ENCODE results near the gene HVCN1. TPM values are rescaled to one million over a fixed set of nuclear protein-coding genes. Genes with fewer than 3 reads are reported as not detected.
"Not testable (repeated sequence)": the region's sequence is repeated elsewhere in the genome, so short reads cannot be mapped to it uniquely, and the experiment has no call there.

The HVCN1 gene
- total RNA-seq, 2 donors from 2014 or later: 1.4 to 3.0 TPM

DNA sequence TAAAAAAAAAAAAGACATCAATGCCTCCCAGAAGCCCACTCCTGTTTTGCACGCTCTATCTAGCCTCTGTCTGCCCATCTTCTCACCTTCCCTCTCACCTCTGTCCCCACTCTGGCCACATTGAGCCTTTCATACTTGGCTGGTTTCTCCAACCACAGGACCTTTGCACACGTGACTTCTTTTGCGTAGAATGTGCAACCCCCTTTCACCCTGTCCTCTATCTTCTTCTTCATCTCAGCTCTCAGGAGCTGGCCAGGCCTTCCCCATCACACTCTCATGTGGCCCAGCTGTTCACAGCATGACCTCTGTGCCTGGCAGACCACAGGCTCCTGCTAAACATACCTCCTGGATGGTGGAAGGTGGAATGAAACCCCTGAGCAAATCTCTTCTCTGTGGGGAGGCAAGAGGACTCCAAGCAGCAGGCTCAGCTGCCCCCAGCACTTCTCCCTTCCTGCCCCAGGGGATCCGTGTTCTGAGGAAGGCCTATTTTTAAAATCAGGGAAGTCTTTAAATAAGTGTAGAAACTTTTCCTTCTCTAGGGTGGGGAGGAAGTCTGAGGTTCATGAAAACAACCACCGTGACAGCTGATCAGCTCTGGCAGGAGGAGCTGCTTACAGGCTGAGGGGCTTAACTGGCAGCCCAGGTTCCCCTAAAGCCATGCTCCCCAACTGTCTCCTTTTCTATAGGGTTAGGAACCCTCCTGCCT, 11.6 kb downstream of the HVCN1 start:
- no peak for DNase-seq

DNA sequence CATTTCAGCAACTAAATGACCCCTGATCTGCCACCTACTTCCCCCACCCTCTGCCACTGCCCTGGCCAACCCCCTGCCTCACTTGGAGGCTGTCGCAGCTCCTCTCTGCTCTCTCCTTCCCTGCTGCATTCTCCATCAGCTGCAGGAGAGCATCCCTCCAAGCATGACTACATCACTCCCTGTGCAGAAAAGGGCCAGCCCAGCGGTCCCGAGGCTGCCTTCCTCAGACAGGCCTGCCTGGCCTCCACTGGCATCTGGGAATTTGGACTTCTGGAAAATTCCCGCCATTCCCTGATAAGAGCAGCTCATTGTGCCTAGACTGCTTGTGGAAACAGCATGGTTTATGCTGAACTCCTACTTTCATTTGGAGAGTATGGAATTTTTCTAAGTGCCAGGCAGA, 12.7 kb downstream of the HVCN1 start:
- ATAC-seq: no peak
- DNase-seq: no peak
- intact Hi-C loops (cut with DNase I, micrococcal nuclease): no loop called here

More for the DNA sequence above, 11.6 kb downstream of the HVCN1 start:
- ATAC-seq: no peak
- intact Hi-C loops (cut with DNase I, micrococcal nuclease): no loop called here

GRCh38 chr12:110670161-110670701, 18.7 kb downstream of the HVCN1 start:
- ATAC-seq (no peak), DNase-seq (no peak)
- intact Hi-C loops (cut with DNase I, micrococcal nuclease): no loop called here

DNA sequence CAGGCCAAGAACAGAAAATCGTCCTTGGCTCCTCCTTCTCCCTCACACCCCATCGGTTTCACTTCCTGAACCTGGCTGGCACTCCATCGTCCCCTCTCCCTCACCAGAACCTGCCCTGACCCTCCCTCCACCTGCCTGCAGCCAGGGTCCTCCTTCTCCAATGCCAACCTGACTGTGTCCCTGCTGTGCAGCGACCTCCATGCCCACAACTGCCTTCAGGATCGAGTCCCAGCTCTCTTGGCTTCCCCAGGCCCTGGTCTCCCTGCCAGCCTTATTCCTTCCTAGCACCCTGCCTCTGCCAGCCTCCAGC, 19.8 kb downstream of the HVCN1 start:
- intact Hi-C loops (cut with DNase I, micrococcal nuclease): no loop called here
- no peak for DNase-seq
- ATAC-seq: no peak

DNA sequence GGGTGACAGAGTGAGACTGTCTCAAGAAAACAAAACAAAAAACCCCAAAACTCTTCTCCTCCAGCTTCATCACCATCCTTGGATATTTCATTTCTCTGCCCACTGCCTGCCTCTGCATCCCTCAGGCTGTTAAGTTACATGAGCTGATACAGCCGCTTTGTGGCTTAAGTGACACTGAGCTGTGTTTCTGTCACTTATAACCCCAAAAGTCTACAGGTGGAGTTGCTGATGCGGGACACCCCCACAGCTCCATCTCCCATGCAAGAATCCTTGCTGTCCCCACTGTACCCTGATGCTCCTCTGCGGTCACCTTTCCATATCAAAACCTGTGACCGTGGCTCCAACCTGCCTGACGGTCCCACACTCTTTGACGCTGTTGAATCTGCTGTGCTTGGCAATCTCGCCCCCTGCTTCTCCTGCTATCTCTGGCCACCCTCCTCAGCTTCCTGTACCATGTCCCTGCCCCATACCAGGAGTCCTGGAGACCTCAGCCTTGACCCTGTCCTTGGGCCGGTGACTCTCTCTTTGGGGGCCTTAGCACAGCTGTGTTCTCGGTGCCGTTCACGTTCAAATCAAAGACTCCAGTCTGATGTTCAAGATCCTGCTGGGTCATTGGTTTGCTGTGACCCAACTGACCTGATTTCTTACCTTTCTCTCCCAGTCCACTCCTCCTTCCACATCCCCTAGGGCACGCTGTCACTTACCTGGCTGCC, 20.3 kb downstream of the HVCN1 start:
- intact Hi-C loops (cut with DNase I, micrococcal nuclease): no loop called here
- DNase-seq: no peak
- ATAC-seq: no peak

- no peak for DNase-seq
- no peak for ATAC-seq
- intact Hi-C loops (cut with DNase I, micrococcal nuclease): no loop called here
These were observed 21.2 kb downstream of the HVCN1 start for GRCh38 chr12:110667671-110668070.

GRCh38 chr12:110666892-110667291, 22.0 kb downstream of the HVCN1 start:
- DNase-seq (no peak), ATAC-seq (no peak)
- intact Hi-C loops (cut with DNase I, micrococcal nuclease): no loop called here

DNA sequence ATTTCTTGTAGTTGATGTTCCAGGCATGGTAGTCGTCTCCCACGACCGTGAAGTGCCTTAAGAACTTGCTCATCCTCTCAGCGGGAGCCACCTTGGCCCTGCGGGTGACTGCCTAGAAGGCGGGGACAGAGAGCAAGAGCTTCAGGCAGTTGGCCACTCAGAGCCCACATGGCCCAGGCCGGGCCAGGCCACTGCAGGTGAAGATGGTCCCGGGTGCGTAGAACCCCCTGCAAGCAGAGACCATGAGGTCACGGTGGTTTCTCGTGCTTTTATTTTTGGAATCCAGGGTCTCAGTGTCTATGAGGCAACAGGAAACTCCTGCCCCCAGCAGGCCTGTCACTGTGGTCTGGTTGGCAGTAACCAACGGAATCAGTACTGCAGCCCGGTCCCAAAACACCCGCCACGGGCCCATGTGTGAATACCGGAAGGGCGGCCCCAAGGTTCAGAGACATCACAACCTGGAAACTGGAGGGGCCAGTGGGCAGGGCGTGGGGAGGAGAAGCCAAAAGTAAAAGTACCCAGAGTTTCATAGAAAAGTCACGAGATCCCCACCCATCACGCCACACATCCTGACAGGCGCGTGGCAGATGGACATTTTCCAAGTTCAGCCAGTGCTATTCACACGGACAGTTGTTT, 27.5 kb downstream of the HVCN1 start:
- intact Hi-C loops (cut with DNase I, micrococcal nuclease): no loop called here
- no peak for ATAC-seq
- DNase-seq: peak; percentile 47 to 50

DNA sequence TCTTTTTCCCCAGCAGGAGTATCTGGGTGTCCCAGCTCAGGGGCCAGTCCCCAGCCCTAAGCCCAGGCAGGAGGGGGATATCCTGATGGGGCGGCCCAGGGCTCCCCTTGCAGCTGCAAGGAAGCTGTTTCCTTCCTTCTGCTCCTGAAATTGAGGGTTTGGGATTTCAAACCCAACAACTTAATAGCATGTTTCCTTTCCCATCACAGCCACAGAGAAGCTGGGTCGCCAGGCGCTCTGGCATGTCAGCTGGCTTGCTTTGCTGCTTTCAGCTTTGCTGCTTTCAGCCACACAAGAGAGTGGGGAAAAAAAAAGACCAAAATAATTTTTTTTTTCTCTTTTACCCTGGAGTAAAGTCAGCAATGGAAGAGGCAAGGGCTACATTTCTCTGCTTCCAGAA, 30.0 kb downstream of the HVCN1 start:
- no peak for ATAC-seq
- DNase-seq: no peak
- intact Hi-C loops (cut with DNase I, micrococcal nuclease): no loop called here

DNA sequence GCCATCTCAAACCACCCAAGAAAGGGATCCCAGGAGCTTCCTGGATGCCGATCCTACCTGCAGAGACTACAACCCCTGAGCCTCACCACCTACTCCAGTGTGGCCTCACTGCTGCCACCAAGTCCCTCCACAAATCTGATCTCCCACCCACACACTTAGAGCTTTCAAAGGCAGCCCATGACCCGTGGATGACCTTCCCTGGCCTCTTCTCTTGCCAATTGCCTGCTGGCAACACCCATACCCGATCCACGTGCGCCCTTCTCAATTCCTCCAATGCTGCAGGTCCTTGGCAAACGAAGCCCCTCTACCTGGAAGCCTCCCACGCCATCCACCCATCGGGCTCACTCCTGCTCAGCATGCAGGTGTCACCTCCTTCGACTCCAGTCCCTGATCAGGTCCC, 30.7 kb downstream of the HVCN1 start:
- intact Hi-C loops (cut with DNase I, micrococcal nuclease): no loop called here
- ATAC-seq (no peak), DNase-seq (no peak)

DNA sequence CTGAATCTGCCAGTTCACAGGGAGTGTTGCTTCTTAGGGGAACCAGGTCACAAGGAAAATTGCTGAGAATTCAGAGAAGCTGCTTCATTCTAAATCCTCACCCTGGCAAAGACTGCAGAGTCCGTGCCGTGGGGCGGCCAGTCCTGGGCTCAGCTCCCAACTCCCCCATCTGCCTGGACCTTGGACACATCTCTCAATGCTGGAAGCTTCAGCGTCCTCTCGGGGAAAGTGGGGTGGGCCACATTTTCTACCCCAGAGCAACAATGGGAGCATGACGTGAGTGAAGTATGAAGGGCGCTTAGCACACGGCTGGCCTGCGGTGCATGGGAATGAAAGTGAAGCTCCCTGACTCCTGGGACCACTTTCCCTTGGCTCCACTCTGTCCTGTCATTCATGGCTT, 31.2 kb downstream of the HVCN1 start:
- no peak for ATAC-seq
- intact Hi-C loops (cut with DNase I, micrococcal nuclease): no loop called here
- no peak for DNase-seq

DNA sequence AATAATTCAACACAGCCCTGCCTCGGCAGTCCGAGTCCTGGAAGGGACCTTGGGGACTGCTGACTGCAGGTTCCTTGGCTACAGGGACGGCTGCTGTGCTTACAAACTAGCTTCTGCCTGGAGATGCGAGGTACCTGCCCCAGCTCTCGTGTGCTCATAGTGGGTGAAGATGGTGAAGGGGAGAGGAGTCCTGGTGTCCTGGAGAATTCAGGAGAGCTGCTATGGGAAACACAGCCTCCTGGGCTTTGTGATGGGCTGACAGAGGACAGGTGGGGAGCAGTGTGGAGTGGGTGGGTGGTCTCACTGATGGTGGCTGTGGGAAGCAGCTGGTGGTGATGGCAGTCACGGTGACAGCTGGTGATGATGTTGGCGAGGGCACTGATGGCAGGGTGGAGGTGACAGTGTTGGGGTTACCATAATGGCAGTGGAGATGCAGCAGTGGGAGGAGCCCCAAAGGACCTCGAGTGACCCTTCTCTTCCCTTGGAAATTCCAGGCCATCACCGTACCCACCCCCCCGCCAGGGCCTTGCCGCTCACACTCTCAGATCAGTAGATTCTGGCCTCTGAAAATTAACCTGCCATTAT, 32.8 kb downstream of the HVCN1 start:
- ATAC-seq: no peak
- intact Hi-C loops (cut with DNase I, micrococcal nuclease): no loop called here
- DNase-seq: no peak

DNA sequence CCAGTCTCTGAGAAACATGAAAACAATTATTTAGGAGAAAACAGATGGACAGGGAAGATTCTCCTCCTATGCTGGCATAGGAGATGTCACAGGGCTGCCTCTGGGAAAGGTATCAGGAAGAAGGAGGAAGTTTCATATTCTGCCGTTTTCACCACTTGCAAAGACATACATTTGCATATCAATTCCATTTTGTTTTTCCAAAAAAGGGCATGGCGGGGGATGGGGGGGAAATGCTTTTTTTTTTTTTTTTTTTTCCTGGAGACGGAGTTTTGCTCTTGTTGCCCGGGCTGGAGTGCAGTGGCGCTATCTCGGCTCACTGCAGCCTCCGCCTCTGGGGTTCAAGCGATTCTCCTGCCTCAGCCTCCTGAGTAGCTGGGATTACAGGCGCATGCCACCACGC, 34.7 kb downstream of the HVCN1 start:
- ATAC-seq; intact Hi-C loops (cut with DNase I, micrococcal nuclease): not testable (repeated sequence)

GRCh38 chr12:110649341-110649847, 39.5 kb downstream of the HVCN1 start:
- intact Hi-C loops (cut with DNase I, micrococcal nuclease): no loop called here
- no peak for DNase-seq
- ATAC-seq: no peak

More for the DNA sequence above, 34.7 kb downstream of the HVCN1 start:
- not testable (repeated sequence) for DNase-seq

DNA sequence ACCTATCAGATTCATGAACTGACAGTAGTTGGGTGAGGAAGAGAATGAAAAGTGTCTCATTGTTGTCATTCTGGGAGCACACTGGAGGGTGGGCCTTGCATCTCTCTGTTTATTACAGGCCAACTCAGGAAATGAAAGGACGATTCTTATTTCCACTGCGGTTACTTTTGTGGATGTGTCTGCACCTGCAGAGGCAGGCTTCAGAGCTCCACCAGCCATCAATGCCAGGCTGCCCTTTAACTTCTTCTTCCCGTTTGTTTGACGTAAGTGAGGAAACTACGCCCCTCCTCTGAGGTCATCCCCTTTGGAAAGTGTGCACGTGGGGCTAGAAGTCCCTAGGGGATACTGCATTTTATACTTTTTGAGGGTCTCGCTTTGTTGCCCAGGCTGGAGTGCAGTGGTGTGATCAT, 41.3 kb downstream of the HVCN1 start:
- ATAC-seq: no peak
- DNase-seq: no peak
- intact Hi-C loops (cut with DNase I, micrococcal nuclease): no loop called here

- intact Hi-C loops (cut with DNase I, micrococcal nuclease): no loop called here
- ATAC-seq (no peak), DNase-seq (no peak)
These were observed 47.4 kb downstream of the HVCN1 start for GRCh38 chr12:110641521-110641920.

DNA sequence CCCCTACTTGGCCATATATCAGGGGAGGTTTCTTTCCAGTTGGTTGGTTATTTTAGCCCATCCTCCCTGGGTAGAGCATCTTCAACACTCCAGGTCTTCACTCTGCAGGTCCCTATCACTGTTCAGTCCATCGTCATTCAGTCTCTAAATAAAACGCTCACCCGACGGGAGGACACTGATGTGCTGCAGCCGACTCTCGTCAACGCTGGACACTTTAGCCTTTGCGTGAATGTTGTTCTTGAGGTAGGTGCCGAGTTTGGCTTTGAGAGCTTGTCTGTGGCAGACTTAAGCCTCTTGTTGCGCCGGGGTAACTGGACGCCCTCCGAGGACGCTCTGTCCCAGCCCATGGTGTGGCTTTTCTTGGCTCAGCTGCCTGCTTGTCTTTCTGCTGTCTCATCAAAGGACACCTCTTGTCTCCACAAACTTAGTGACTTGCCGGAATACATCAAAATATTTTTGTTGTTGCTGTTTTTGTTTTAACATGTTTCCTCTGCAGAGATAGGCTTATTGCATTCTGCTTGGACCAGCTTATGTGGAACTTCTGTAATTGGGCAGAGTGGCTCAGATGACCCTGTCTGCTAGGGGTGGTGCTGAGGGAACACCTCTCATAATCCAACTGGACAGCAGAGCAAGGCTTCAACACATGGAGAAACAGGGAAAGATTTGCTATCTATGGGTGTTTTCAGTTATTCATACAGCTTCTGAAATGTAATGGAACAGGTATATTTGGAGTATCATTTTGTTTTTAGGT, 48.5 kb downstream of the HVCN1 start:
- no peak for ATAC-seq
- intact Hi-C loops (cut with DNase I, micrococcal nuclease): no loop called here
- no peak for DNase-seq

DNA sequence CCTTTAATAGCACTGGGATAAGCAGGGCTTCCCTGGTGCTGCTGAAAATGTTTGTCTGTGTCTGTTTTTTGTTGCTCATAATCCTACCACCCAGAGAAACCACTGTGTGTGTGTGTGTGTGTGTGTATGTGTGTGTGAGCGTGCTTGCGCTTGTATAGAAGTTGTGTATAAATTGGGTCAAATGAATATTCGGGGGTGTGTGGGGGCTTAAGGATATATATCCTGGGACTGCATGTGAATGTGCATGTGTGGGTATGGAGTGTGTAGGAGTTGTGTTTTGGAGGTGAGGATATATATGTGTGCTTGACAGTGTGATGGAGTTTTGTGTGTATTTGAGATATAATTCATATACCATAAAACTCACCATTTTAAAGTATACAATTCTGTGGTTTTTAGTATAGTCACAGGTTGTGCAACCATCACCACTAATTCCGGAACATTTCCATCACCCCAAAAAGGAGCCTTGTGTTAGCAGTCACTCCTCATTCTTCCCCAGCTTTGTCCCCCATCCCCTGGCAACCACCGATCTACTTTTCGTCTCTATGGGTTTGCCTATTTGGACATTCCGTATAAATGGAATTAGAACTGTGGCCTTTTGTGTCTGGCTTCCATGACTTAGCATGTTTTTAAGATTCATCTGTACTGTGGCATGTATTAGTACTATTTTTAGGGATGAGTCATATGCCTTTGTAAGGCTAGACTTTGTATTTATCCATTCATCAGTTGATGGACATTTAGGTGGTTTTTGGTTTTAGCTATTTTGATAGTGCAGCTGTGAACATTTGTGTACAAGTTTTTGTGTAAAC, 49.4 kb downstream of the HVCN1 start:
- no peak for DNase-seq
- intact Hi-C loops (cut with DNase I, micrococcal nuclease): no loop called here
- no peak for ATAC-seq

All from left colon (tissue), 2 donors.